ENCODE measurements around the gene DUSP6. TPM values are rescaled to one million over a fixed set of nuclear protein-coding genes. Genes with fewer than 3 reads are reported as not detected.

The DUSP6 gene
- total and polyA plus RNA-seq, 2 of the 13 experiments (the other 11 are each of a cell fraction or from before 2014, with no cell fraction given): 40.9 to 161 TPM

- TF ChIP-seq PLRG1 (conservative IDR thresholded peaks at IDR 0.05) (no peak), ZNF225 (CRISPR knock-in tag; IDR thresholded peaks at IDR 0.05) (no peak), AGO1 (IDR thresholded peaks at IDR 0.05; ENCODE audit: low read depth, low read length, poor library complexity, severe bottlenecking) (peak; percentile 1), KDM6A (CRISPR knock-in tag; IDR thresholded peaks at IDR 0.05; ENCODE audit: low read depth) (no peak), HCFC1 (IDR thresholded peaks at IDR 0.05; ENCODE audit: low read depth, low read length) (no peak), ZNF792 (CRISPR knock-in tag; IDR thresholded peaks at IDR 0.05) (peak; percentile 46; the same call in 1 of the 2 replicates), ZNF790 (CRISPR knock-in tag; IDR thresholded peaks at IDR 0.05; ENCODE audit: borderline replicate concordance) (no peak), MEF2D (CRISPR knock-in tag; IDR thresholded peaks at IDR 0.05) (peak; percentile 91), ZSCAN31 (CRISPR knock-in tag; IDR thresholded peaks at IDR 0.05; ENCODE audit: low read depth) (peak; percentile 88), PAWR (CRISPR knock-in tag; IDR thresholded peaks at IDR 0.05; ENCODE audit: borderline replicate concordance) (no peak), ZNF331 (CRISPR knock-in tag; IDR thresholded peaks at IDR 0.05) (no peak), ZNF33B (CRISPR knock-in tag; IDR thresholded peaks at IDR 0.05) (no peak), ZNF781 (CRISPR knock-in tag; IDR thresholded peaks at IDR 0.05; ENCODE audit: borderline replicate concordance, not compliant biosample characterization) (no peak), ZFAT (CRISPR knock-in tag; conservative IDR thresholded peaks at IDR 0.05) (no peak), ZNF317 (CRISPR knock-in tag; IDR thresholded peaks at IDR 0.05) (peak; percentile 64; the same call in 1 of the 2 replicates), NFKBIZ (CRISPR knock-in tag; IDR thresholded peaks at IDR 0.05) (0 out of 2 replicates have a peak, but pooled peaks have one; percentile 34), KDM3A (CRISPR knock-in tag; IDR thresholded peaks at IDR 0.05; ENCODE audit: low read depth) (0 out of 2 replicates have a peak, but pooled peaks have one; percentile 63), SAP130 (CRISPR knock-in tag; IDR thresholded peaks at IDR 0.05; ENCODE audit: low read depth) (peak; percentile 93), NFKB2 (CRISPR knock-in tag; IDR thresholded peaks at IDR 0.05; ENCODE audit: borderline replicate concordance) (peak; percentile 30; the same call in 1 of the 2 replicates), USF2 (IDR thresholded peaks at IDR 0.05; ENCODE audit: low read depth, low read length) (no peak), USF2 (CRISPR knock-in tag; IDR thresholded peaks at IDR 0.05; ENCODE audit: borderline replicate concordance) (0 out of 2 replicates have a peak, but pooled peaks have one; percentile 25), PCBP2 (optimal IDR thresholded peaks at IDR 0.05; ENCODE audit: low read depth, low read length, poor library complexity, severe bottlenecking) (no peak), GABPB1 (CRISPR knock-in tag; IDR thresholded peaks at IDR 0.05) (peak; percentile 74), SKI (IDR thresholded peaks at IDR 0.05; ENCODE audit: partially characterized antibody) (peak; percentile 65), ZNF276 (CRISPR knock-in tag; IDR thresholded peaks at IDR 0.05; ENCODE audit: low read depth) (0 out of 2 replicates have a peak, but pooled peaks have one; percentile 41)
- TF ChIP-seq, protein P1, sequence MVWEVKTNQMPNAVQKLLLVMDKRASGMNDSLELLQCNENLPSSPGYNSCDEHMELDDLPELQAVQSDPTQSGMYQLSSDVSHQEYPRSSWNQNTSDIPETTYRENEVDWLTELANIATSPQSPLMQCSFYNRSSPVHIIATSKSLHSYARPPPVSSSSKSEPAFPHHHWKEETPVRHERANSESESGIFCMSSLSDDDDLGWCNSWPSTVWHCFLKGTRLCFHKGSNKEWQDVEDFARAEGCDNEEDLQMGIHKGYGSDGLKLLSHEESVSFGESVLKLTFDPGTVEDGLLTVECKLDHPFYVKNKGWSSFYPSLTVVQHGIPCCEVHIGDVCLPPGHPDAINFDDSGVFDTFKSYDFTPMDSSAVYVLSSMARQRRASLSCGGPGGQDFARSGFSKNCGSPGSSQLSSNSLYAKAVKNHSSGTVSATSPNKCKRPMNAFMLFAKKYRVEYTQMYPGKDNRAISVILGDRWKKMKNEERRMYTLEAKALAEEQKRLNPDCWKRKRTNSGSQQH (CRISPR knock-in tag; IDR thresholded peaks at IDR 0.05; ENCODE audit: low read depth): peak; percentile 81; the same call in 1 of the 2 replicates
These were observed at the start of gene DUSP6 (continued) for GRCh38 chr12:89352492-89353187.
